PFSK-1 (cell line): ENCODE results near the gene CORIN.

ENCODE experiments used
- REST ChIP-seq, 2 experiments: IDR thresholded peaks; 2 replicates each; pipeline versions ENCODE4 v1.6.1 to v1.8.0; 2011 to 2012; ENCODE audit warnings: low read depth in 2 of 2, low read length in 2 of 2, control low read depth in 1 of 2, inconsistent platforms in 1 of 2, mild to moderate bottlenecking in 1 of 2, moderate library complexity in 1 of 2; ENCODE audit not compliant: insufficient read depth in 1 of 2
- TAF1 ChIP-seq: IDR thresholded peaks from 2 replicates; pipeline ENCODE4 v1.6.1; 2012; ENCODE audit warnings: low read length, control low read depth, borderline replicate concordance; ENCODE audit not compliant: insufficient read depth

- TF ChIP-seq TAF1, result no peak
- no peak for TF ChIP-seq REST (IDR thresholded peaks at IDR 0.05; ENCODE audit: insufficient read depth in 1 of 2, low read depth in 2 of 2, low read length in 2 of 2)
Measured at GRCh38 chr4:47621181-47621580, 216.7 kb downstream of the CORIN start.
